Measurements from ENCODE around the gene SSRP1.

Gene SSRP1

DNA sequence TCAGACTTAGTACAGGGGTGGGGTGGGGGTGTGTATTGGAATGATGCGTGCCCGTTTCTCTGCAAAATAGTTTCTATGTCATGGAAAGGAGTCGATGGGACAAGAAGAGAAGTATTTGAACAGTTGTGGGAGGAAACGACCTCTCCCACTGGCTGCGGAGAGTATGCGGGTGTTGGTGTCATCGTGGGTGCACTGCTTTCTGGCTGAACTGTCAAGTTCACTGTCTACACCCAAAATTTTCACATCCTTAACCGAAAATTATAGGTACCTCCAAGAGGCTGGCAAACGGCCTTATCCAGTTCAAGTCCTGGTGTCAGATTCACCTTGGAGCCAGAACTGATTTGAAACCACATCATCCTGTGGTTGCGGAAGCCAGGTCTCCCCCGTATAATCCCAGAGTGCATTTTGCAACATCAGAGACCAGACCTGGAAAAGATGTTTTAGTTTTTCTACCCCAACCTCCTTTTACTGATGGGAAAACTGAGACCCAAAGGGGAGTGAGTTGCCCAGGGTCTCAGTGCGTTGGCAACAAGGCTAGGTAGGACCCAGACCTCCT lies 497 bp upstream of the SSRP1 start:
- no peak for DNase-seq (ENCODE audit: low spot score)

- DNase-seq (ENCODE audit: low spot score): no peak
Measured at GRCh38 chr11:57335023-57335342, 709 bp downstream of the SSRP1 start.

- DNase-seq (ENCODE audit: low spot score): no peak
Measured at GRCh38 chr11:57332694-57333440, 2.8 kb downstream of the SSRP1 start.

DNA sequence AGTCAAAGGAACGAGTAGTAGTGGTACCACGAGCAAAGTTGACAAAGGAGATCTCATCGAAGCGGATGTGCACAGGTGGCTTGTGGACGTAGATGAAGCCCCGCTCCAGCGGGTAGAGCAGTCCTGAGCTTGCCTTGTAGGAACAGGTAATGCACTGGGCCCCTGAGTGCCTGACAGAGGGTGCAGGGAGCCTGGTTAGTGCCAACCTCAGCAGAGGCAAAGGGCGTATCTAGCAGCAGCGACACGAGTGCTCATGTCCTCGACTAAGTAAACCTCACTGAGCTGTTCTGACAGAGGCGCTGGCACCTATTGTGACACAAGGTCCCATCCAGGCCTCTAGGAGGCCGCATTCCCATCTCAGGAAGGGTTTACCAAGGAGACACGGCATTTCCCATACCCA lies 4.0 kb downstream of the SSRP1 start:
- no peak for DNase-seq (ENCODE audit: low spot score)

- no peak for DNase-seq (ENCODE audit: low spot score)
Measured at GRCh38 chr11:57330029-57330428, 5.7 kb downstream of the SSRP1 start.

DNA sequence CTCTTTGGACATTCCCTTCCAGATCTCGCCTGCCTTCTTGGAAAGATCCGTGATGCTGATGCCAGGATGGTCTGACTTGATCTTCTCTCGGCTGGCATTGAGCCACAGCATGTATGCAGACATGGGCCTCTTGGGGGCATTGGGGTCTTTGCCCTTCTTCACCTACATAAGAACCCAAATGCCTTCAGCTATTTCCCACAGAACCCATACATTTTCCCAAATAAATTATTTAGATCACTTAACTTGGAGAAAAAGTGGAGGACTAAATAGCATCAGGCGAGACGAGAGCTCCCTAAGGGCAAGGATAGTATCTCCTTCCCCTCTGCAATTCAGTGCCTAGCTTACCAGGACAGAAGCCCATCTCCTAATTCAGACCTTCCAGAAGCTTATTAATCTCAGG lies 8.0 kb downstream of the SSRP1 start:
- no peak for DNase-seq (ENCODE audit: low spot score)

DNA sequence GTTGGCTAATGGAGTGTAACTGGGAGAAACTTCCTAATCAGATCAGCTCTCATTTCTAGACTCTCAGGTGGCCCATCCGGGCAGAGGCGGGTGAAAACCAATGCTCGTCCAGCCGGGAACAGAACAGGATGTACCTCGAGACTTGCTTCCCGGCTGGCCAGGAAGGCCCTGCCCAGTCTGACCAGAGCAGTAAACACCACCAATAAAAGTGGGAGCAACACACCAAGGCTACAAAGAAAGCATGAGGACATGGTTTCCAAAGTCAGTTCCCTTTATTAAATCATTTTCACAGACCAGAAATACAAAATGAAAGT lies 10.0 kb downstream of the SSRP1 start:
- no peak for DNase-seq (ENCODE audit: low spot score)

- peak; percentile 96 for DNase-seq (ENCODE audit: low spot score)
Measured at GRCh38 chr11:57324886-57325734, 10.6 kb downstream of the SSRP1 start, which contains the start of gene TNKS1BP1. Gene TNKS1BP1, minus strand, starts transcription at chr11:57324952. Its CDS starts 3,067 bp downstream, at chr11:57321885.

DNA sequence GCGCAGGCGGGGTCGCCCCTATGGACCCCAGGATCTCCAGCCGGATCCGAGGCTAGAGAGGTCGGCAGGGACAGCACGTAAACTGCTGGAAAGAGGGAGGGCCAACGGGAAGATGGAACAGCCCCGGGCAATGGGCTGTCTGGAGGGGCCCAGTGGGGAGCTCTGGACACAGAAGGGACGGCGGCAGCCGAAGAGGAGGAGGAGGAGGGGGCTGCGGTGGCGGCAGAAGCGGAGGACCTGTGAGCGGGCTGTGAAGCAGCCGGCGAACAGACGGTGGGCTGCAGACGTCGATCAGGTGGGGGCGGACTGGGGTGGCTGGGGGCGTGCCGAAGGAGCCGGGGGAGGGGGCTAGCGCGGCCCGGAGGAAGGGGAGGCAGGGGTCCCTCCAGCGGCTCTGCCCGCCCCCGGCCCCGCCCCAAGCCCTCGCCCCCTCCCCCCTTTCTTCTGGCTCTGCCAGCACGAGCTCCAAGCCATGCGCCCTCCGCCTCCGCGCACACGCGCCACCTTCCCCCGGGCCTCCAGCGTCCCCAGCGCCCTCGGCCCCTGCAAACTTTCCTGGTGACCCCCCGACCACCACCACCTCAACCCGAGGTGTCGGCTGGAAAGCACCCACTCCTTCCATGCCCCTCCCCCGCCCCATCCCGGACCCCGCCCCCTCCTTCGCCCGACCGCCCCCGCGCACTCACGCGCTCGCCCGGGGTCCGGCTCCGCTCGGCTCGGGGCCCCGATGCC lies 11.4 kb downstream of the SSRP1 start:
- peak; percentile 38 for DNase-seq (ENCODE audit: low spot score)

DNA sequence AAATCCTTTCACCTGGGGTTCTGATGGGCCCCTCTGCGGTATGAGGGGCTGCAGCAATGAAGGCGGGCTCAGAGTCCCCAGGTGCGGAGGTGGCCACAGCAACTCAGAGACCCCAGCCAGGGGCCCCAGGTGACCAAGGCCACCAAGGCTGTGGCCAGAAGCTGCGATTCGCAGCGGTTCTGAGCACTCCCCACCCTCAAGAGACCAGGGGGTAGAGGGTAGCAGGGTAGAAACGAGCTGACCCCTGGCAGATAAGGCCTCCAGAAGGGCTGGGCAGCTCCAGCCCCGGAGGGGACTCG lies 11.9 kb downstream of the SSRP1 start:
- no peak for DNase-seq (ENCODE audit: low spot score)

- DNase-seq (ENCODE audit: low spot score): no peak
Measured at GRCh38 chr11:57323167-57323854, 12.4 kb downstream of the SSRP1 start.

GRCh38 chr11:57322256-57323166 lies 13.2 kb downstream of the SSRP1 start:
- DNase-seq (ENCODE audit: low spot score): peak; percentile 54

DNA sequence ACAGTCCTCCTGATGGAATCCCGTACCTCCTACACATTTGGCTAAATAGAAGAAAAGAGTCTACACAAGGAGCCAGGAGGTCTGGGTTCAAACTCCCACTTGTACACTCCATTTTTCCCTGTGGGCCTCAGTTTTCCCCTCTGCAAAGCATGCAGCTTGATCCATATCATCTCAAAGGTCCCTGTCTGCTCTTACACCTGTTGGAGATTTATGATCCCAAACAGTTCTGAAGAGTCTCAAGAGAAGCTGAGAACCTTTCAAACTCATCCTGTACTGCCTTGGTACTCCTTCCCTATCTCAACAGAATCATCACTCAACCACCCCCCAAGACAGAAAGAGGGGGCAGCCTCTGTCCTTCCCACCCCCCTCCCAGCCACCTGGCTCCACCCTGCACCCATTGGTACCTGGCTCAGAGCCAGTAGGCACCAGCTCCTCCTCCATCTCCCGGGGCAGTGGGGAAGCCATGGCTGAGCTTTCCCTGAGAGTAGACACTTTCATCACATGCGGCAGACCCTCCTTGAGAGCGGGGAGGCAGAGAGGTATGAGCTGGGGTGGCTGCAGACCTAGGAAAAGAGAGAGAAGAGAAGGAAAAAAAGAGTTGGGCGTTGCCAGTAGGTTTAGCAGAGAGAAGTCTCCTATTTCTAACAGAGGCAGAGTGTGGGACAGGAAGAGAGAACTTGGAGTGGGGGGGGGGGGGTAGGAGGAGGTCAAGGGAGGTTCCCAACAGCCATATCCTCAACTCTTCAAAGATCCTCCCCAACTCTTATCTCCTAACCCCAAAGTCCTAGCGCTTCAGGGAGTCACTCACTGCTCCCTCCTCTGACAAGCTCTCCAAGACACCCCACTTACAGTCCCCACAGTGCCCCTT lies 14.1 kb downstream of the SSRP1 start:
- DNase-seq (ENCODE audit: low spot score): no peak

DNA sequence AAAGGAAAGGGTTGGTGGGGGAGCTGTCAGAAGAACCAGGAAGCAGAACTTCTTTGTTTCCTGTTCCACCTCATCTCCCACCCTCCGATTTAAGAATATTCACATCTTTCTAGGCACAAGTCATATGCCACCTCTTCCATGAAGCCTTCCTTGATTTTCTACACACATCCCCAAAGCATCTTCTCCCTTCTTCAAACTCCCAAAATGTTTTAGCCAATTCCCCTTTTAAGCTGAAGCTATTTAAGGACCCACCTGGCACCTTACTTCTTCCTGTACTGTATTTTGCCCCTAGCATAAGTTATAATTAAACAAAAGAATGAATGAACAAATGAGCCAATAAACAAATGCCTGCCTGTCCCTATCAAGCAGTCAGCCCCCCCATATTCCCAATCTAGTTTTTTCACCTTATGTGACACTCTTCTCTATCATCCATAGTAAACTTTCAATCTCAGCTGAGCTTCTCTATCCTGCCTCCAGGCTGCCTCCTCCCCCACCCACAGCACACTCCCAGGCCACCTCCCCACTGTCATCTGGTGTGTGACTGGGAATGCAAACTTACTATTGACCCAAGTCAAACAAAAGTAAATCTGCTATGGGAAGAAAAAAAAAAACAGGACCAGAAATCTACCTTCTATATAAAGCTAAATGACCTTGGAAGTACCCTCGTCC lies 14.8 kb downstream of the SSRP1 start:
- no peak for DNase-seq (ENCODE audit: low spot score)

GRCh38 chr11:57320067-57320718 lies 15.5 kb downstream of the SSRP1 start:
- DNase-seq (ENCODE audit: low spot score): no peak

GRCh38 chr11:57318178-57318577 lies 17.5 kb downstream of the SSRP1 start:
- DNase-seq (ENCODE audit: low spot score): no peak

DNA sequence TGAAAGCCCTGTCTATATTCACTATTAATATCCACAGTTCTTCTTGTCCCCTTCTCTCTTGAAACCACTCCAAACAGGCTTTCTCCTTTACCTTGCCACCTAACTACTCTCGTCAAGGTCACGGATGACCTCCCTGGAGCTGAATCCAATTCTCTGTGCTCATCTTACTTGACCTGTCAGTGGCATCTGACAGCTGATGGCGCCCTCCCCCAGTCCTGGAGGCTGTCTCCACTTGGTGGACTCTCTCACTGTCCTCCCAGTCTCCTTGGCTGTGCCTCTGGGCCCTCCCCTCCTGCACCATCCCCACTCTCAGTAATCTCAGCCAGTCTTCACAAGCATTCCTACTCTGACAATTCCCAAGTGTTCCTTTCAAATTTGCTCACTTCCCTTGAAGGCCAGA lies 19.7 kb downstream of the SSRP1 start:
- DNase-seq (ENCODE audit: low spot score): no peak

DNA sequence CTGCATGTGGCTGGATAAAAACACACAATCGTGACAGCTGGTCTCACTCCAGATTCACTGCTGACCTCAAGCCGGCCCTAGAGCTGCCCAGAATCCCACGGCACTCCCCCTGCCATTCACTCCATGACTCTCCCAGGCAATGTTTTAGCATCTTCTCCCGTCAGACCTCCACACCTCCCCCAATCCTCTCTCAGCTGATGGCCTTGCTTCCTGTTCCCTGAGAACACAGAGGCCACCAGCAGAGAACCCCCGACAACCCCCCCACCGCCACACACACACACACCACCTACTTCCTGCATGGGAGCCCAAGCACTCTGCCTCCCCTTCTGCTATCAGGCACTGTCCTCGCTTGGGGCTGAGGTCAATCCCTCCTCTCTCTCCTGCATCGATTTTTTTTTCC lies 20.2 kb downstream of the SSRP1 start:
- no peak for DNase-seq (ENCODE audit: low spot score)
